Lung (tissue), 12 donors: ENCODE results near the gene SCNN1G. TPM values are rescaled to one million over a fixed set of nuclear protein-coding genes. Genes with fewer than 3 reads are reported as not detected.
"Not testable (repeated sequence)": the region's sequence is repeated elsewhere in the genome, so short reads cannot be mapped to it uniquely, and the experiment has no call there.

ENCODE experiments used
- ATAC-seq: fragments of 200-7000 bp; cut with Tn5 transposase; one replicate; pipeline ENCODE4 v1.9.1; 2020; ENCODE audit warnings: moderate number of reproducible peaks; ENCODE audit not compliant: insufficient read depth, low FRiP score
- DNase-seq, 3 donors: peaks; one replicate each; pipeline ENCODE4 v3.0.0-alpha.2; 2013 to 2017
- H3K27ac ChIP-seq, 2 donors: one replicate each; pipeline ENCODE4 v1.5.1; 2013; ENCODE audit warnings: mild to moderate bottlenecking in 2 of 2, moderate library complexity in 2 of 2, control low read depth in 1 of 2, inconsistent platforms in 1 of 2, low read depth in 1 of 2, low read length in 1 of 2
- H3K27me3 ChIP-seq, 3 donors: one replicate each; pipeline ENCODE4 v1.5.1; 2013; ENCODE audit warnings: low read length in 2 of 3; ENCODE audit not compliant: control insufficient read depth in 3 of 3, insufficient read depth in 3 of 3
- H3K36me3 ChIP-seq, 4 donors: one replicate each; pipeline ENCODE4 v1.5.1; 2013; ENCODE audit warnings: low read length in 4 of 4, mild to moderate bottlenecking in 1 of 4, moderate library complexity in 1 of 4; ENCODE audit not compliant: control insufficient read depth in 4 of 4, insufficient read depth in 4 of 4
- H3K4me1 ChIP-seq, 5 donors: one replicate each; pipeline ENCODE4 v1.5.1; 2013; ENCODE audit warnings: low read length in 5 of 5, mild to moderate bottlenecking in 2 of 5, moderate library complexity in 1 of 5; ENCODE audit not compliant: control insufficient read depth in 5 of 5, insufficient read depth in 5 of 5
- H3K4me3 ChIP-seq: one replicate; pipeline ENCODE4 v1.5.1; 2013; ENCODE audit warnings: mild to moderate bottlenecking, control low read depth, moderate library complexity
- H3K9ac ChIP-seq, 2 donors: one replicate each; pipeline ENCODE4 v1.5.1; 2013; ENCODE audit warnings: low read length in 2 of 2, control low read depth in 1 of 2; ENCODE audit not compliant: insufficient read depth in 1 of 2
- H3K9me3 ChIP-seq, 4 donors: one replicate each; pipeline ENCODE4 v1.5.1; 2013; ENCODE audit warnings: low read length in 3 of 4, mild to moderate bottlenecking in 1 of 4, moderate library complexity in 1 of 4; ENCODE audit not compliant: control insufficient read depth in 4 of 4, insufficient read depth in 3 of 4
- WGBS, 2 donors: extraction: QIAGEN DNeasy Blood & Tissue Kit; methylation state at CpG; one replicate each; pipeline ENCODE4 v1.1.7; 2013; 5-methylcytosine and 5-hydroxymethylcytosine counted together
- polyA plus RNA-seq, 2 donors: library from polyadenylated mRNA; stranded (reverse); fragments of 200-250 nt; gene quantifications; one replicate each; pipeline ENCODE4 v1.2.1, GENCODE V29; 2013
- total RNA-seq, 2 donors: library from RNA; depleted of rRNA in 1 of 2; stranded (reverse); fragments of >200 nt in 1 of 2; gene quantifications; one replicate each; pipeline ENCODE4 v1.2.1, GENCODE V29; 2014 to 2021
- TF ChIP-seq, protein P1 (sequence below): IDR thresholded peaks from 2 replicates; pipeline ENCODE4 v1.5.1; 2012; ENCODE audit warnings: mild to moderate bottlenecking; ENCODE audit errors: control extremely low read depth, extremely low read depth
- donor health status: control.
- donor health status: control.
- donor health status: Bipolar disorder and iron deficiency.
- donor health status: healthy.
- donor health status: DM: yes; HTN: yes; CAD: no.

SCNN1G gene
- total and polyA plus RNA-seq, 4 donors: 7.3 to 16.8 (median 11.3) TPM

DNA sequence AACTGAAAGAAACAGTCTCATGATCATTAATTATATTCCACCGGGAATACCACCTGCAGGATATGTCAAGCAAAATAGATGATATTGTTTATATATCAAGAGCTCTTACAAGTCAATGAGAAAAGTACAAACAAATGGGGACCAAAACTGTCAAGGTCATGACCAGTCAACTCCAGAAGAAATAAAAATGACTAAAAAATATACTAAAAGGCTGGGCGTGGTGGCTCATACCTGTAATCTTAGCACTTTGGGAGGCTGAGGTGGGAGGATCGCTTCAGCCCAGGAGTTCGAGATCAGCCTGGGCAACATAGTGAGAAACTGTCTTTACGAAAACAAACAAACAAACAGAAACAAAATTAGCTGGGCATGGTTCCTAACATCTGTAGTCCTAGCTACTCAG, 69.8 kb downstream of the SCNN1G start:
- DNase-seq: no peak
- no peaks in the 10 kb centered on the region for H3K4me1 ChIP-seq
- H3K4me3 ChIP-seq: no peak overlapping the region
- no peak overlapping the region for H3K27ac ChIP-seq
- no peak overlapping the region for H3K9ac ChIP-seq
- H3K27me3 ChIP-seq: no peaks in the 10 kb centered on the region
- ATAC-seq: no peak
- H3K9me3 ChIP-seq: no peaks in the 10 kb centered on the region
- WGBS, 2 donors: 86 to 93% methylated on average over 5 of the region's 5 CpGs
- TF ChIP-seq, protein P1, sequence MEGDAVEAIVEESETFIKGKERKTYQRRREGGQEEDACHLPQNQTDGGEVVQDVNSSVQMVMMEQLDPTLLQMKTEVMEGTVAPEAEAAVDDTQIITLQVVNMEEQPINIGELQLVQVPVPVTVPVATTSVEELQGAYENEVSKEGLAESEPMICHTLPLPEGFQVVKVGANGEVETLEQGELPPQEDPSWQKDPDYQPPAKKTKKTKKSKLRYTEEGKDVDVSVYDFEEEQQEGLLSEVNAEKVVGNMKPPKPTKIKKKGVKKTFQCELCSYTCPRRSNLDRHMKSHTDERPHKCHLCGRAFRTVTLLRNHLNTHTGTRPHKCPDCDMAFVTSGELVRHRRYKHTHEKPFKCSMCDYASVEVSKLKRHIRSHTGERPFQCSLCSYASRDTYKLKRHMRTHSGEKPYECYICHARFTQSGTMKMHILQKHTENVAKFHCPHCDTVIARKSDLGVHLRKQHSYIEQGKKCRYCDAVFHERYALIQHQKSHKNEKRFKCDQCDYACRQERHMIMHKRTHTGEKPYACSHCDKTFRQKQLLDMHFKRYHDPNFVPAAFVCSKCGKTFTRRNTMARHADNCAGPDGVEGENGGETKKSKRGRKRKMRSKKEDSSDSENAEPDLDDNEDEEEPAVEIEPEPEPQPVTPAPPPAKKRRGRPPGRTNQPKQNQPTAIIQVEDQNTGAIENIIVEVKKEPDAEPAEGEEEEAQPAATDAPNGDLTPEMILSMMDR: no peak
- no peaks in the 10 kb centered on the region for H3K36me3 ChIP-seq

DNA sequence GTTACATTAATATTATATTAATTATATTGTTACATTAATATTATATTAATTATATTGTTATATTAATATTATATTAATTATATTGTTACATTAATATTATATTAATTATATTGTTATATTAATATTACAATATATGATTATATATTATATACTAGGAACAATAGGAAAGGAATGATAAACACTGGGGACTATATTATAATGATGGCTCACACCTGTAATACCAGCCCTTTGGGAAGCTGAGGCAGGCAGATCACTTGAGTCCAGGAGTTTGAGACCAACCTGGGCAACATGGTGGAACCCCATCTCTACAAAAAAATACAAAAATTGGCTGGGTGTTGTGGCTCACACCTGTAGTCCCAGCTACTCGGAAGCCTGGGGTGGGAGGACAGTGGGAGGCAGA, 71.1 kb downstream of the SCNN1G start:
- not testable (repeated sequence) for DNase-seq, H3K27me3 ChIP-seq, H3K9ac ChIP-seq, H3K4me3 ChIP-seq, H3K9me3 ChIP-seq, H3K27ac ChIP-seq, H3K36me3 ChIP-seq, ATAC-seq
- 89 to 96% methylated on average over 1 of the region's 1 CpG for WGBS, 2 donors
- H3K4me1 ChIP-seq: peaks cover 0 to 11% (median 0%) of the 10 kb centered on the region in 5 donors

DNA sequence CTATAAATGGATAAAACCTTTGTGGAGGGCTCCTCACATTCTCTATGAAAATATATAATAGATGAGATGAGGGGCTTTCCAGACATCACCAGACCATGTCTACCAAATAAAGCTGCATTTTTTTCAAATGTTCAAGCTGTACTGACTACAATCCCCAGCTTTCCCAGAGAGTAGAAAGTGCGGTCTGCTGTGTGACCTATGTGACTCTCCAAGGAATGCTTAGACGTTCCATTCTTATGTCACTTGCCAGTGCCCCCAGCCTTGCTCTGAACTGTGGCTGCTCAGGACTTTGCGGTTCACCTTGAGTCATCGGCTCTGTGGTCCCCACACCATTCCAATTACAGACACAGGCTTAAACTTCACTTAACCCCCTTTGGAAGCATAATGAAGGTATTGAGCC, 71.8 kb downstream of the SCNN1G start:
- H3K9me3 ChIP-seq: peaks cover 0 to under 1% (median 0%) of the 10 kb centered on the region in 4 donors
- TF ChIP-seq, protein P1: no peak
- WGBS, 2 donors: 66 to 80% methylated on average over 4 of the region's 4 CpGs
- no peaks in the 10 kb centered on the region for H3K27me3 ChIP-seq
- no peak overlapping the region for H3K4me3 ChIP-seq
- no peaks in the 10 kb centered on the region for H3K36me3 ChIP-seq
- peaks cover 0 to 11% (median 0%) of the 10 kb centered on the region in 5 donors for H3K4me1 ChIP-seq
- ATAC-seq (no peak), DNase-seq (no peak)
- H3K27ac ChIP-seq: no peak overlapping the region
- no peak overlapping the region for H3K9ac ChIP-seq

DNA sequence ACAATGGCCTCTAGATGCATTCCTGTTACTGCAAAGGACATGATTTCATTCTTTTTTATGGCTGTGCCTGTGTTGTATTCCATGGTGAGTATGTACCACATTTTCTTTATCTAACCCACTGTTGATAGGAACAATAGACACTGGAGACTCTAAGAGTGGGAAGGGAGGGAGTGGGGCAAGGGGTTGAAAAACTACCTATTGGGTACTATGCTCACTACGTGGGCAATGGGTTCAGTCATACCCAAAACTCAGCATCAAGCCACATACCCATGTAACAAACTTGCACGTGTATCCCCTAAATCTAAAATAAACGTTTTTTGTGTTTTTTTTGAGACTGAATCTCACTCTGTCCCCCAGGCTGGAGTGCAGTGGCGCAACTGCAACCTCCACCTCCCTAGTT, 72.5 kb downstream of the SCNN1G start:
- no peak for ATAC-seq
- 70 to 77% methylated on average over 4 of the region's 4 CpGs for WGBS, 2 donors
- TF ChIP-seq, protein P1: no peak
- Histone ChIP-seq H3K9me3 (peaks cover 0 to 3% (median 0%) of the 10 kb centered on the region in 4 donors), H3K27me3 (no peaks in the 10 kb centered on the region), H3K9ac (no peak overlapping the region), H3K4me1 (peaks cover 0 to 11% (median 0%) of the 10 kb centered on the region in 5 donors), H3K27ac (no peak overlapping the region), H3K4me3 (no peak overlapping the region), H3K36me3 (no peaks in the 10 kb centered on the region)
- DNase-seq: no peak
